ENCODE data around the gene PLAAT2. TPM values are rescaled to one million over a fixed set of nuclear protein-coding genes. Genes with fewer than 3 reads are reported as not detected.
"Not testable (repeated sequence)": the region's sequence is repeated elsewhere in the genome, so short reads cannot be mapped to it uniquely, and the experiment has no call there.

PLAAT2 gene
- total RNA-seq, 6 experiments from 2014 or later = 0.42 to 2.2 (median 1.1) TPM; not detected in 3

GRCh38 chr11:63590024-63590788, 27.0 kb upstream of the PLAAT2 start:
- TF ChIP-seq POLR2A (IDR thresholded peaks at IDR 0.05) = no peak
- no peak for TF ChIP-seq CTCF (IDR thresholded peaks at IDR 0.05)
- Histone ChIP-seq H3K9me3 (no peaks in the 10 kb centered on the region), H3K4me1 (peaks cover 0 to 15% (median 9%) of the 10 kb centered on the region in 4 donors), H3K27ac (no peak overlapping the region), H3K36me3 (peaks cover 0 to 30% (median 0%) of the 10 kb centered on the region in 4 donors), H3K4me3 (no peak overlapping the region), H3K27me3 (no peaks in the 10 kb centered on the region)
- DNase-seq = no peak
- intact Hi-C loops (cut with DNase I) = no loop called here
- 91% methylated on average over 9 of the region's 18 CpGs for WGBS (ENCODE audit: insufficient coverage, low coverage, low lambda C conversion rate, missing lambda C conversion rate)
- ATAC-seq = no peak

- DNase-seq (no peak), ATAC-seq (no peak)
- 75% methylated on average over 2 of the region's 3 CpGs for WGBS (ENCODE audit: insufficient coverage, low coverage, low lambda C conversion rate, missing lambda C conversion rate)
- Histone ChIP-seq H3K4me1 (peaks cover 0 to 25% (median 10%) of the 10 kb centered on the region in 4 donors), H3K36me3 (peaks cover 0 to 30% (median 0%) of the 10 kb centered on the region in 4 donors), H3K9me3 (no peaks in the 10 kb centered on the region), H3K4me3 (no peak overlapping the region), H3K27ac (no peak overlapping the region), H3K27me3 (no peaks in the 10 kb centered on the region)
- TF ChIP-seq POLR2A (IDR thresholded peaks at IDR 0.05) (no peak), CTCF (IDR thresholded peaks at IDR 0.05) (no peak)
- intact Hi-C loops (cut with DNase I) = no loop called here
Observed at GRCh38 chr11:63589000-63589399, 25.8 kb upstream of the PLAAT2 start.

DNA sequence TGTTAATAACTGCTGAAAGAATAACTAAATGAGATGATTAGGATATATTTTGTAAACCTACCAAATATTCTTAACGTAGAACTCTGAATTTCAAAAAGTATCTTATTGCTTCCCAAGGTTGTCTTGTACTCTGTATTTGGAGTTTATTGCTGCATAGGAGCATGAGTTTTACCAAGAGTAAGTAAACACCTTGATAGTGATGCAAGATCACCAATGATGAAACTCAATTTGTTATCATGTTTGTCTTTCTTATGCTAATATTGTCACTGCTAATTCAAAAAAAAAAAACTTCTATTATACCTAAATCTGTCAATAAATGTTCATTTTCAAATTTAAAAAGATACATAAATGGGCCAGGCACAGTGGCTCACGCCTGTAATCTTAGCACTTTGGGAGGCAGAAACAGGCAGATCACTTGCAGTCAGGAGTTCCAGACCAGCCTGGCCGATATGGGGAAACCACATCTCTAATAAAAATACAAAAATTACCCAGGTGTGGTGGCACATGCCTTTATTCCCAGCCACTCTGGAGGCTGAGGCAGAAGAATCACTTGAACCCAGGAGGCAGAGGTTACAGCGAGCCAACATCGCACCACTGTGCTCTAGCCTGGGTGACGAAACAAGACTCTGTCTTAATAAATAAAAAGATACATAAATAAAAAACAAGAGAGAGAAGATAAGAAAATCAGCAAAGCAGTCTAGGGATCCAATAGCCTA, 23.4 kb upstream of the PLAAT2 start:
- 52% methylated on average over 6 of the region's 6 CpGs for WGBS (ENCODE audit: insufficient coverage, low coverage, low lambda C conversion rate, missing lambda C conversion rate)
- H3K36me3 ChIP-seq = peaks cover 0 to 21% (median 0%) of the 10 kb centered on the region in 4 donors
- no peak overlapping the region for H3K4me3 ChIP-seq
- no peaks in the 10 kb centered on the region for H3K27me3 ChIP-seq
- ATAC-seq (peak; percentile 80 to 89 (median 85)), DNase-seq (no peak)
- H3K4me1 ChIP-seq = peaks cover 0 to 34% (median 10%) of the 10 kb centered on the region in 4 donors
- intact Hi-C loops (cut with DNase I) = no loop called here
- H3K9me3 ChIP-seq = no peaks in the 10 kb centered on the region
- TF ChIP-seq POLR2A (IDR thresholded peaks at IDR 0.05) = no peak
- TF ChIP-seq CTCF (IDR thresholded peaks at IDR 0.05) = no peak
- peak overlapping the region in 2 of 3 donors; percentile 14 to 56 for H3K27ac ChIP-seq

- no peak for ATAC-seq
- no peaks in the 10 kb centered on the region for H3K9me3 ChIP-seq
- no peak overlapping the region for H3K4me3 ChIP-seq
- intact Hi-C loops (cut with DNase I) = no loop called here
- DNase-seq = no peak
- peaks cover 0 to 34% (median 10%) of the 10 kb centered on the region in 4 donors for H3K4me1 ChIP-seq
- peaks cover 0 to 8% (median 2%) of the 10 kb centered on the region in 4 donors for H3K36me3 ChIP-seq
- no peaks in the 10 kb centered on the region for H3K27me3 ChIP-seq
- no peak overlapping the region for H3K27ac ChIP-seq
- TF ChIP-seq POLR2A (IDR thresholded peaks at IDR 0.05) (no peak), CTCF (IDR thresholded peaks at IDR 0.05) (no peak)
Observed at GRCh38 chr11:63583357-63583677, 20.1 kb upstream of the PLAAT2 start.

DNA sequence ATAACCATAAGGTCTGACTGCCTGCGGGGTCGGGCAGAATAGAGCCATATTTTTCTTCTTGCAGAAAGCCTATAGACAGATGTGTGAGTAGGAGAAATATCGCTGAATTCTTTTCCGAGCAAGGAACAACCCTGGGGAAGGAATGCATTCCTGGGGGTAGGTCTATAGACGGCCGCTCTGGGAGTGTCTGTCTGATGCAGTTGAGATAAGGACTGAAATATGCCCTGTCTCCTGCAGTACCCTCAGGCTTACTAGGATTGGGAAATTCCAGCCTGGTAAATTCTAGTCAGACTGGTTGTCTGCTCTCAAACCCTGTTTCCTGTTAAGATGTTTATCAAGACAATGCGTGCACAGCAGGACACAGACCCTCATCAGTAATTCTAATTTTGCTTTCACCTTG, 18.0 kb upstream of the PLAAT2 start:
- intact Hi-C loops (cut with DNase I) = not testable (repeated sequence)

GRCh38 chr11:63578882-63579281, 15.7 kb upstream of the PLAAT2 start:
- 89% methylated on average over 3 of the region's 3 CpGs for WGBS (ENCODE audit: insufficient coverage, low coverage, low lambda C conversion rate, missing lambda C conversion rate)
- H3K27ac ChIP-seq; intact Hi-C loops (cut with DNase I); H3K9me3 ChIP-seq; H3K27me3 ChIP-seq; ATAC-seq; DNase-seq; H3K36me3 ChIP-seq; H3K4me3 ChIP-seq: not testable (repeated sequence)
- H3K4me1 ChIP-seq = peaks cover 0 to 25% (median 4%) of the 10 kb centered on the region in 4 donors

More for the DNA sequence above, 18.0 kb upstream of the PLAAT2 start:
- not testable (repeated sequence) for H3K27ac ChIP-seq, H3K36me3 ChIP-seq, H3K27me3 ChIP-seq, H3K9me3 ChIP-seq, DNase-seq, ATAC-seq, H3K4me3 ChIP-seq
- H3K4me1 ChIP-seq = peaks cover 0 to 22% (median 2%) of the 10 kb centered on the region in 4 donors
- WGBS (ENCODE audit: insufficient coverage, low coverage, low lambda C conversion rate, missing lambda C conversion rate) = 89% methylated on average over 6 of the region's 7 CpGs

Measured in right lobe of liver (tissue), 6 donors.